Activated CD8-positive, alpha-beta memory T cell treated with anti-CD3 and anti-CD28 coated beads for 48 hours (primary cell): ENCODE measurements around the gene USP12.
"Not testable (repeated sequence)": the region's sequence is repeated elsewhere in the genome, so short reads cannot be mapped to it uniquely, and the experiment has no call there.

Experiments
- DNase-seq, 3 experiments: peaks; one replicate each; pipeline ENCODE4 v3.0.0-alpha.2; 2020; ENCODE audit warnings: low read depth in 2 of 3, low spot score in 2 of 3

Gene USP12

GRCh38 chr13:27124571-27124970, 47.0 kb downstream of the USP12 start:
- DNase-seq = no peak

DNA sequence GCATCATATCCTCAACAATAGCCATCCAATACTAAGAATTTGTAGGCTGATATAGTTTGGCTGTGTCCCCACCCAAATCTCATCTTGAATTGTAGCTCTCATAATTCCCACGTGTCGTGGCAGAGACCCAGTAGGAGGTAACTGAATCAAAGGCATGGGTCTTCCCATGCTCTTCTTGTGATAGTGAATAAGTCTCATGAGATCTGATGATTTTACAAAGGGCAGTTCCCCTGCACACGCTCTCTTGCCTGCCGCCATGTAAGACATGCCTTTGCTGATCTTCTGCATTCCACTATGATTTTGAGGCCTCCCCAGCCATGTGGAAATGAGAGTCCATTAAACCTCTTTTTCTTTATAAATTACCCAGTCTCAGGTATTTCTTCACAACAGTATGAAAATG, 48.2 kb downstream of the USP12 start:
- DNase-seq = not testable (repeated sequence)

DNA sequence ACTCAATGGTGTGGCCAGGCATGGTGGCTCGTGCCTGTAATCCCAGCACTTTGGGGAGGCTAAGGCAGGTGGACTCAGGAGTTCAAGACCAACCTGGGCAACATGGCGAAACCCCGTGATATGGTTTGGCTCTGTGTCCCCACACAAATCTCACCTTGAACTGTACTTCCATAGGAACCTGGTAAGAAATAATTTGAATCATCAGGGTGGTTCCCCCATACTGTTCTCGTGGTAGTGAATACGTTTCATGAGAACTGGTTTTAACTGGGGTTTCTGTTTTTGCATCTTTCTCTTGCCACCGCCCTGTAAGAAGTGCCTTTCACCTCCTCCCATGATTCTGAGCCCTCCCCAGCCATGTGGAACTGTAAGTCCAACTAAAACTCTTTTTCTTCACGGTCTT, 49.6 kb downstream of the USP12 start:
- no peak for DNase-seq

DNA sequence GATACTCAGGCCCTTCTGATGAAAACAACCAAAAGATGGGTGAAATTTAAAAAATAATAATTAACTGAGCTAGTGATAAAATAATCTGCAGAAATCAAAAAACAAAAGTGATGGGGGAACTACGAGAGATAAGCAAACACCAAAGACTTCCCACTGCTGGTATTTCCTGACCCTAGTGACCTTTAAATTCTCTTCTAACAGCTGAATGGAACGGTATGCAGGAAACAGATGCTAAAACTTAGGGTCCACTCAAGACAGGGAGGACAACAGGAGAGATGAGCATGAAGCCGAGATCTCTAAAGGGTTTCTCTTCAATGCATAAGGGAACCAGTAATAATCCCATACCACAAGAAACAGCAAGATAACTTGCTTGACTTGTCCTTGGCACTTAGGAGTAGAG, 50.8 kb downstream of the USP12 start:
- DNase-seq = no peak

DNA sequence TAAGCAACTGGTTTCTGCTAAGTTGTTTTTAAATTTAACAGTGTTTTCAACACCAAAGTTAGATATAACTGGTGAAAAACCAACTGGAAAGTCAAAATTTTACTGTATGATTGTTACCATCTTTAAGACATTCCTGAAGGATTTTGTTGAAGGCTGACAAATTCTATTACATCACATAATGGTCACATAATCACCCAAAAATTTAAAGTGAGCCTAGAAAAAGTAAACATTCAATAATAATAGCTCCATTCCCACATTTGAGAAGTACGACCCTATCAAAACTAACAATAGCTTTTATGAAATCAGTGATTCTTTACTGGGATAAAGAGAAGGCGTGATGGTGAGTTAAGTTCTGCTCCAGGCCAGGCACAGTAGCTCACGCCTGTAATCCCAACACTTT, 51.6 kb downstream of the USP12 start:
- DNase-seq = no peak

DNA sequence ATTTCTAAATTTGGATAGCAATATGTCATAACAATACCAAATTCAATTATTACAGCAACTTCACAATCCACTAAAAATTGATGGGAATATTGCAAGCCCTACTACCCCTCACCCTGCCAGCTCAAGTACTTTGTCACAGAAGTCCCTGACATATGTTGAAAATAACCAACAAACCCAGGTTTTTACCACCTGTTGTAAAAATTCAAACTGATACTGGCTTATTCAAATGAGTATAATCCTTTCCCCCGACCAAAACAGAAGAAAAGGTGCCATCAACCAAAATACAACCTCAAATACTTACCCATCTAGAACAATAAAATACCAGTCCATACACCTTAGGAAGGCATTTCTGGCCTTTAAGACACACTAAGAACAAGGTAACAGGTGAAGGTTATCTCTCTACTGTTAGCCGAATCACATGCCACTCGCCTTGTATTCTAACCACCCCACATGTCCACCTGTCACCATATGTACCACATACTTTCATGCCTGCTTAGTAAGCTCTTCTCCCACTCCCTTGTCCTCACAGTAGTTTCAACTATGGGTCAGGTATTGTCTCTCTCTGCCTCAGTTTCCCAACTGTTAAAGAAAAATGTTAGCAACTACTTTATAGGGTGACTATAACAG, 53.1 kb downstream of the USP12 start:
- DNase-seq = no peak

- no peak for DNase-seq
These were observed 53.7 kb downstream of the USP12 start for GRCh38 chr13:27117952-27118351.

DNA sequence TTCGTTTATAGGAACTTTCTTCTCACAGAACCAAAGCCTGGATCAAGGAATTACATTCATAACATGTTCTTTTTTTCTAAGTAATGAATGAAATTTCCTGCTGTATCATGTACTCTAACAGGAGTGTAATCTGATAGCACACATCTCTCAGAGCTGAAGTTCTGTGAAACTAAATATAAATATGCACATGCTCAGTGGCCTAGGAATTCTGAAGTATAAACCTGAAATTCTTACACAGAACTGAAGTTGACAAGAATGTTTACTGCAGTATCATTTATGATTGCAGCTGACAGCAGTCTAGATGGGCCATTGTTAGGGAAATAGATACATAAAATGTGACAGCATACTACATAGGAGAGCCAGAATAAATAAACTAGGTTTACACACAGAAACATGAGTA, 54.5 kb downstream of the USP12 start:
- DNase-seq = no peak

DNA sequence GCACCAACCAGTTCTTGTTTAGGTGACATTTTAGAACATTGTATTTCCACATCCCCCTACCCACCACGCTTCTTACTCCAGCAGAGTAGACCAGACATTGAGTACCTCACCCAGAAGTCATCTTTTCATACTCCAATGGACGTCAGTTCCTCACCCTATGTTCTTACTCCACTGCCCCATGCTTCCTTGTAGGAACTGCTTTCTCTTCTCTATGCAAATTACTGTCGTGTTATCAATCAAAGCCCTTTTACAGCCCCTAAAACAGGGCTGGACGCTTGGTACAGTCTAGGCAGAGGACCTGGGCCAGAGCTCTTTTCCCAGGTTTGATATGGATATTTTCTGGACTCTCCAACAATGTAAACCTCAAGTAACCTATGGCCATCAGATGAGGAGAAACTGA, 58.2 kb downstream of the USP12 start:
- DNase-seq = no peak

DNA sequence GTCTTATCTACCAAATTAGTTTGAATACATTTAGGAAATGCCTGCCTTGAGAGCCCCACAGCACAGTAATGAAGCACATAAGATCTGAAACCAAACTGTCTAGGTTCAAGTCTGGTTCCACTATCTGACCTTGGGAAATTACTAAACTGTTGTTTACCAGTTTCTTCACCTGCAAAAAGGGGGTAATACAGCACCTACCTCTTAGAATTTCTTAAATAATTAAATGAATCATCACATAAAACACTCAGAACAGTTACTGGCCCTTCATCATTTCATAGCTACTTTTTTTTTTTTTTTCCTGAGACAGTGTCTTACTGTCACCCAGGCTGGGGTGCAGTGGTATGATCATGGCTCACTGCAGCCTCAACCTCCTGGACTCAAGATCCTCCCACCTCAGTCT, 59.6 kb downstream of the USP12 start:
- DNase-seq = no peak

DNA sequence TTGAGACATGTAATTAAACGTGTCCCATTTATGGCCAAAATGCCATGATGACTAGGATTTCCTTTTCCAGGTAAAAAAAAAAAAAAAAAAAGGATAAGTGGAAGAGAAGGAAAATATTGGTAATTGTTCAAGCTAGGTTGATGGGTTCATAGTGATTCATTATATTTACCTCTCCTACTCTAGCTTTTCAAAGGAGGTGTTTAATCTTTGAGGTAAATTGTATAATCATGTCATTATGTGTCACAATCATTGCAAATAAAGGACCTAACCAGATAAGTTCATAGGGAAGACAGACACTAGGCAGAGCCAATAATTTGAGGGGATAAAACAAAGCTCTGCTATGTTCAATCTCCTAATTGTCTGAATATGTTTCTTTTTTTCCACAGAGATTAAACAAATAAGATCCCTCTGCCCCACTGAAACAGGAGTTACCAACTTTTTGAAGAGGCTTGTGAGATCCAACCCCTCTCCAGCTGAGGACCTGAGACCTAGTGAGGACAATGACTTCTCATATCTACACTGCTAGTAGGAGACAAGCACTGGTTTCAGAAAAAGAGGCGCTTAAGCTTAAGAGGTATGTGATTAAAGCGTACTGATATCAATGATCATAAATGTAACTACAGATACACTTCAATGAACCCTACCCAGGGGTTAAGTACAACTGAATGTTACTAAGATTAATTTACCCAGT, 61.4 kb downstream of the USP12 start:
- DNase-seq = no peak

DNA sequence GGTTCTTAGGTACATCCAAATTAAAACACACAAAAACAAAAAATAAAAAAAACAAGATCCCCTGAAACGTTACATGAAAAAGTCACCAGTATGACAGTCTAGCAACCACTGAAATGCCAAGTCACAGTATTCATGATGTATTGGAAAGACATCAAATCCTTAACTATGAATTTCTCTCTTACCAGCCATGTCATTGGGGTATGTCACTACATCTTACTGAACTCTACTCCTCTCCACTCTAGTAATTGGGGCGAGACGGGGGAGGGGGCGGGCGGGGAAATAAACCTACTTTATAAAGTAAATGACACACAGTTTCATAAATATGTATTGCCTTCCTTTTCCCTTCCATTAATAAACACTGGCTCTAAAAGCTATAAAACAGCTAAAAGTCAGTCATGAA, 65.5 kb downstream of the USP12 start:
- no peak for DNase-seq

DNA sequence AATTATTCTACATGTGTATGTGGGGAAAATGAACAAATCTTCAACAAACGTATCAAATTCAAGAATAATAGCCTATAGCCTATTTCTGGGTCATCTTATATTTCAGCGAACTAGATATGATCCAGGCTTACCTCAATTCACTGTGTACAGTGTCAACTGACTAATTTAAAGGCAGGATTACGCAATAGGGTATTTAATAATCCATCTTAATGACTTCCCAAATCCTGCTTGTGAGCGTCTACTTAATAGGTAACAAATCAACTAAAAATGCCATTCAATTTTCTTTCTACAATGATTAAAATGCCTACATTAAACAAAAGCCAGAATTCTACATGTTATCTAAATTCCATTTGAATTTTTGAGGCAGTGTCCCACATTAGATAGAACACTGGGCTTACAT, 67.0 kb downstream of the USP12 start:
- DNase-seq = no peak

- no peak for DNase-seq
These were observed 69.8 kb downstream of the USP12 start for GRCh38 chr13:27101847-27102246.

GRCh38 chr13:27101289-27101688, 70.3 kb downstream of the USP12 start:
- no peak for DNase-seq

DNA sequence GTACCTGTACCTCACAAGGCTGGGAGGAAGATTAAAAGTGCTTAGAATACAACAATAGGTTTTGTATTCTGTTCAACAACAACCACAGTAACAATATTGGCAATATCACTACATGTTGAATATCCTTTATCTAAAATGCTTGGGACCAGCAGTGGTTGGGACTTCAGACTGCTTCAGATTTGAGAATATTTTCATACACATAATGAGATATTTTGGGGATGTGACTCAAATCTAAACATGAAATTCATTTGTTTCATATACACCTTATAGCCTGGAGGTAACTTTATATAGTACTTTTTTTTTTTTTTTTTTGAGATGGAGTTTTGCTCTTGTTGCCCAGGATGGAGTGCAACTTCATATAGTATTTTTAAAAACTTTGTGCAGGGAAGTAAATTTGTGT, 73.9 kb downstream of the USP12 start:
- DNase-seq = no peak

GRCh38 chr13:27091451-27091850, 80.2 kb downstream of the USP12 start:
- no peak for DNase-seq

- no peak for DNase-seq
These were observed 83.0 kb downstream of the USP12 start for GRCh38 chr13:27088619-27089018.

DNA sequence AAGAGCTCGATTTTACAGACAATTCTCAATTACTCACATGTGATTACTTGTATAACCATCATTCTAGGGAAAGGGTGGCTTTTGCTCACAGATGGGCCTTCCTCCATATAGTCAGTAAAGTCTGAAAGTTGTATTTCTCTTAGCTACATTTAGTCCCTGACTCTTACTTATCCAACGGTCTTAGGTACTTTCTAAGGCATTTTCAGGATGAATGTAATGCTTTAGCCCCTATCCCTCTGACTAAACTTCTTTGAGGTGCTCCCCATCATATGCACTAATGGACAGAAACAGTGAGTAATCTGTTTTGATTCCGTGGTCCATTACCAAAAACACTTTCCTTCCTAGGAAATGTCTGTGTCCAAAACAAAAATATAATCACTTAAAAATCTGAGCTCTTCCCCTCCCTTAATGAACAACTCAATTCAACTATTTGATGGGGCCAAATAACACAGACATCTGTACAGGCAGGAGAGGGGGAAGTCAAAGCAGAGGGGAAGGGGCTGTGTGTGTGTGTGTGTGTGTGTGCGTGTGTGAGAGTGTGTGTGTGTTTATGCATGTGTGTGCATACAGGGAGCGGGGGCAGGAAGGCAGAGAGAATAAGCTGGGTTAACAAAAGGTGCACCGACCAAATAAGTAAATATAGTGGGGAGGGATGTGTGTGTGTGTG, 84.9 kb downstream of the USP12 start:
- DNase-seq = no peak

GRCh38 chr13:27083183-27083582, 88.4 kb downstream of the USP12 start:
- DNase-seq = no peak

DNA sequence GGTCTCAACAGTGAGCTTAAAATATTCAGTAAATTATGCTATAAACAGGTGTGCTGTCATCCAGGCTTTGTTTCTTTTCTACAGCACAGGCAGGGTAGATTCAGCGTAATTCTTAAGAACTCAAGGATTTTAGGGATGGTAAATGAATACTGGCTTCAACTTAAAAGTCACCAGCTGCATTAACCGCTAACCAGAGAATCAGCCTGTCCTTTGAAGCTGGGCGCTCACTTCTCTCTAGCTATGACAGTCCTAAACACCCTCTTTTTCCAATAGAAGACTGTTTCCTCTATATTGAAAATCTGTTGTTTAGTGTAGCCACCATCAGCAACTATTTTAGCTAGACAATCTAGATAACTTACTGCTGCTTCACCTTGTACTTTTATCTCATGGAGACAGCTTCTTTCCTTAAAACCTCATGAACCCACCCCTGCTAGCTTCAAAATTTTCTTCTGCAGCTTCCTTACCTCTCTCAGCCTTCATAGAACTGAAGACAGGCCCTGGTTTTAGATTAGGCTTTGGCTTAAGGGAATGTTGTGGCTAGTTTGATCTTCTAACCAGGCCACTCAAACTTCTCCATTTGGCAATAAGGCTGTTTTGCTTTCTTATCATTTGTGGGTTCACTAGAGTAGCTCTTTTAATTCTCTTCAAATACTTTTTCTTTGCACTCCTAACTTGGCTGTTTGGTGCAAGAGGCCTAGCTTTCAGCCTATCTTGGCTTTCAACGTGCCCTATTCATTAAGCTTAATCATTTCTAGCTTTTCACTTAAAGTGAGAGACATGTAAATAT, 89.5 kb downstream of the USP12 start:
- no peak for DNase-seq
